DMS53 (cell line): ENCODE results near the gene TOR3A.

Experiments used
- DNase-seq: peaks from one replicate; lab custom pipeline; 2025; lab: John Stamatoyannopoulos, UW

The TOR3A gene

GRCh38 chr1:179077396-179077795 lies 4.5 kb upstream of the TOR3A start:
- no peak for DNase-seq

GRCh38 chr1:179079113-179079761 lies 2.6 kb upstream of the TOR3A start:
- peak; percentile 89 for DNase-seq

GRCh38 chr1:179080866-179081686 lies 794 bp upstream of the TOR3A start:
- DNase-seq = peak; percentile 54

- peak; percentile 71 for DNase-seq
Measured at GRCh38 chr1:179082333-179082998, 596 bp downstream of the TOR3A start.

- peak; percentile 56 for DNase-seq
Measured at GRCh38 chr1:179082999-179083335, 1.1 kb downstream of the TOR3A start.

GRCh38 chr1:179083533-179083932 lies 1.7 kb downstream of the TOR3A start:
- no peak for DNase-seq

- no peak for DNase-seq
Measured at GRCh38 chr1:179087665-179088064, 5.8 kb downstream of the TOR3A start.

GRCh38 chr1:179089827-179090482 lies 8.1 kb downstream of the TOR3A start:
- no peak for DNase-seq

GRCh38 chr1:179090522-179090921 lies 8.7 kb downstream of the TOR3A start:
- no peak for DNase-seq

GRCh38 chr1:179090923-179091322 lies 9.1 kb downstream of the TOR3A start:
- no peak for DNase-seq

GRCh38 chr1:179091691-179092165 lies 9.9 kb downstream of the TOR3A start:
- DNase-seq = no peak

GRCh38 chr1:179092896-179093461 lies 11.1 kb downstream of the TOR3A start:
- no peak for DNase-seq

- peak; percentile 54 for DNase-seq
Measured at GRCh38 chr1:179094818-179095217, 12.9 kb downstream of the TOR3A start.

GRCh38 chr1:179095377-179095776 lies 13.5 kb downstream of the TOR3A start:
- DNase-seq = no peak

GRCh38 chr1:179095924-179096323 lies 14.1 kb downstream of the TOR3A start:
- DNase-seq = no peak

- no peak for DNase-seq
Measured at GRCh38 chr1:179099891-179100290, 18.0 kb downstream of the TOR3A start.

- DNase-seq = no peak
Measured at GRCh38 chr1:179101566-179101965, 19.7 kb downstream of the TOR3A start.

GRCh38 chr1:179103999-179104398 lies 22.1 kb downstream of the TOR3A start:
- no peak for DNase-seq

- DNase-seq = no peak
Measured at GRCh38 chr1:179104611-179105250, 22.9 kb downstream of the TOR3A start.

GRCh38 chr1:179105393-179105792 lies 23.5 kb downstream of the TOR3A start:
- DNase-seq = peak; percentile 60
